CD14-positive monocyte (primary cell): ENCODE results near the gene NARF. TPM values are rescaled to one million over a fixed set of nuclear protein-coding genes. Genes with fewer than 3 reads are reported as not detected.
"Not testable (repeated sequence)": the region's sequence is repeated elsewhere in the genome, so short reads cannot be mapped to it uniquely, and the experiment has no call there.

Experiments used
- DNase-seq, 3 donors: peaks; one replicate each; pipeline ENCODE4 v3.0.0-alpha.2; 2011 to 2022
- H2AFZ ChIP-seq: 2 replicates; pipeline ENCODE4 v1.6.0; 2012; ENCODE audit warnings: mild to moderate bottlenecking, low read depth, low read length, inconsistent platforms; ENCODE audit not compliant: insufficient read depth, poor library complexity, severe bottlenecking
- H3K27ac ChIP-seq, 2 donors: 1 replicate in 1 of 2; 2 replicates in 1 of 2; pipeline ENCODE4 v1.5.1; 2012 to 2013; ENCODE audit warnings: low read length in 2 of 2, control low read depth in 1 of 2, inconsistent platforms in 1 of 2, low read depth in 1 of 2, mild to moderate bottlenecking in 1 of 2
- H3K27me3 ChIP-seq, 2 donors: one replicate each; pipeline versions ENCODE4 v1.6.0 to v1.6.1; 2011 to 2013; ENCODE audit warnings: low read length in 2 of 2; ENCODE audit not compliant: control insufficient read depth in 2 of 2, insufficient read depth in 2 of 2
- H3K36me3 ChIP-seq, 2 donors: replicated peaks in 1 of 2; 1 replicate in 1 of 2; 2 replicates in 1 of 2; pipeline versions ENCODE4 v1.5.1 to v1.6.1; 2012 to 2013; ENCODE audit warnings: low read length in 2 of 2, control low read depth in 1 of 2, inconsistent platforms in 1 of 2, mild to moderate bottlenecking in 1 of 2; ENCODE audit not compliant: insufficient read depth in 2 of 2, control insufficient read depth in 1 of 2
- H3K4me1 ChIP-seq, 2 donors: 1 replicate in 1 of 2; 2 replicates in 1 of 2; pipeline versions ENCODE4 v1.5.1 to v1.6.1; 2012 to 2013; ENCODE audit warnings: low read length in 2 of 2, control low read depth in 1 of 2, inconsistent platforms in 1 of 2, mild to moderate bottlenecking in 1 of 2, moderate library complexity in 1 of 2; ENCODE audit not compliant: insufficient read depth in 2 of 2, control insufficient read depth in 1 of 2
- H3K4me2 ChIP-seq: replicated peaks from 2 replicates; pipeline ENCODE3; 2012; ENCODE audit warnings: low read length, moderate library complexity, mild to moderate bottlenecking; ENCODE audit not compliant: poor library complexity, severe bottlenecking; ENCODE audit errors: extremely low read depth
- H3K4me3 ChIP-seq, 3 experiments: fragments of 200-600 bp in 1 of 3; sonication (generic) in 1 of 3; replicated peaks in 1 of 3; 1 replicate in 2 of 3; 2 replicates in 1 of 3; pipeline ENCODE4 v1.5.1; 2011 to 2013; ENCODE audit warnings: low read length in 3 of 3, mild to moderate bottlenecking in 3 of 3, control low read depth in 2 of 3, low read depth in 2 of 3, inconsistent platforms in 1 of 3, moderate library complexity in 1 of 3
- H3K79me2 ChIP-seq: 2 replicates; pipeline ENCODE4 v1.6.0; 2012; ENCODE audit warnings: mild to moderate bottlenecking, control low read depth, inconsistent platforms, low read length, moderate library complexity; ENCODE audit not compliant: insufficient read depth
- H3K9ac ChIP-seq: 2 replicates; pipeline ENCODE4 v1.6.0; 2017; ENCODE audit warnings: low read length, mild to moderate bottlenecking; ENCODE audit not compliant: insufficient read depth, poor library complexity, severe bottlenecking
- H3K9me3 ChIP-seq, 2 donors: replicated peaks in 1 of 2; 1 replicate in 1 of 2; 2 replicates in 1 of 2; pipeline versions ENCODE4 v1.5.1 to v1.6.1; 2012 to 2013; ENCODE audit warnings: low read length in 2 of 2, control low read depth in 1 of 2; ENCODE audit not compliant: control insufficient read depth in 1 of 2, insufficient read depth in 1 of 2
- H4K20me1 ChIP-seq: 2 replicates; pipeline ENCODE4 v1.6.0; 2012; ENCODE audit warnings: mild to moderate bottlenecking, low read length, control low read depth, moderate library complexity; ENCODE audit not compliant: insufficient read depth
- H3K27ac Mint-ChIP-seq, 7 donors: one replicate each; pipeline ENCODE4 v1.8.0; 2020; ENCODE audit warnings: mild to moderate bottlenecking in 7 of 7, mixed read lengths in 7 of 7, moderate library complexity in 6 of 7, inconsistent platforms in 2 of 7
- H3K27me3 Mint-ChIP-seq, 3 donors: one replicate each; pipeline ENCODE4 v1.8.0; 2021 to 2022; ENCODE audit warnings: low read depth in 3 of 3, mild to moderate bottlenecking in 3 of 3, mixed read lengths in 3 of 3, moderate library complexity in 3 of 3, inconsistent platforms in 1 of 3
- H3K36me3 Mint-ChIP-seq, 2 donors: one replicate each; pipeline ENCODE4 v1.8.0; 2020; ENCODE audit warnings: mixed read lengths in 2 of 2, inconsistent platforms in 1 of 2, mild to moderate bottlenecking in 1 of 2
- H3K4me1 Mint-ChIP-seq: one replicate; pipeline ENCODE4 v1.8.0; 2020; ENCODE audit warnings: mild to moderate bottlenecking, mixed read lengths
- H3K4me3 Mint-ChIP-seq, 2 donors: one replicate each; pipeline ENCODE4 v1.8.0; 2020; ENCODE audit warnings: mild to moderate bottlenecking in 2 of 2, mixed read lengths in 2 of 2, moderate library complexity in 1 of 2
- H3K9me3 Mint-ChIP-seq, 7 donors: one replicate each; pipeline ENCODE4 v1.8.0; 2020 to 2022; ENCODE audit warnings: mixed read lengths in 7 of 7, mild to moderate bottlenecking in 6 of 7, moderate library complexity in 6 of 7, inconsistent platforms in 2 of 7
- whole genome bisulfite sequencing: methylation state at CpG from one replicate; pipeline ENCODE4 v1.1.5; 2013; ENCODE audit warnings: missing lambda C conversion rate; ENCODE audit not compliant: insufficient coverage; 5-methylcytosine and 5-hydroxymethylcytosine counted together
- intact Hi-C, 2 donors: fragments of 100-400 bp; cut with micrococcal nuclease; formaldehyde crosslinking; loops; one replicate each; pipeline versions ENCODE4 v1.15.0 to v1.15.1; 2023
- polyA plus RNA-seq, 3 donors: library from polyadenylated mRNA; depleted of rRNA in 1 of 3; unstranded in 2 of 3; stranded (reverse) in 1 of 3; fragments of 300-500 nt in 2 of 3; fragments of >200 nt in 1 of 3; fragmentation: Illumina TruSeq in 2 of 3; gene quantifications; 1 replicate in 2 of 3; 2 replicates in 1 of 3; pipeline ENCODE4 v1.2.3, GENCODE V29; 2012 to 2021
- TF ChIP-seq, protein P1 (sequence below): fragments of 200-600 bp; IDR thresholded peaks from one replicate; pipeline ENCODE4 v1.8.0; 2022; ENCODE audit warnings: antibody characterized with exemption, mild to moderate bottlenecking

The NARF gene
- polyA plus RNA-seq, 3 donors: 91.2 to 101 (median 100) TPM

DNA sequence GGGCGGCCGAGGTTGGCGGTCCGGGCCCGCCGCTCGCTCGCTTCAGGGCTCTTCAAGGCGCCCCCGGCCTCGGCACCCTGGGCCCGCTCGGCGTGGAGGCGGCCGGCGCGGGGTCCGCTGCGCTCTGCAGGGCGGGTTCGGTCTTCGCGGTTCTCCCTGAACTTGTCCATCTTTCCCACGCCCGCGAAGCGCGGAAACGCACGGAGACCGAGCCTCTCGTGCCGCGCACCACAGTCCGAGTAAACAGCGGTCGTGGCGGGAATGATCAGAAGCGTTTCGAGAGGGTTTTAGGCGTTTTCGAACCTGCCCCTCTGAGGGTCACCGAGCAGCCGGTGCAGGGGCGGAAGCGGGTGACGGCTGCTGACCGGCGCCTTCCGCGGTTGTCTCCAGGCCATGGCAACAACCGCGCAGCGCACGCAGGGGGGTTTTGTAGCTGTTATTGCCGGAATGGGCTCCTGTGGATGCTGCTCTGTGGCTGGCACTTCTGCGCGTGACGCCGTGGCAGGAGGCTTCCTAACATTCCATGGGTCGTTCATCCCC lies 414 bp downstream of the NARF start:
- Mint-ChIP-seq H3K4me1 (peaks cover 27% of the 10 kb centered on the region), H3K27ac (peak overlapping the region; percentile 81 to 96 (median 89)), H3K36me3 (peaks cover 36 to 43% of the 10 kb centered on the region in 2 donors), H3K27me3 (peaks cover 0 to 1% (median 0%) of the 10 kb centered on the region in 3 donors), H3K9me3 (peaks cover 0 to 4% (median 2%) of the 10 kb centered on the region in 7 donors), H3K4me3 (peak overlapping the region; percentile 88 to 94)
- peaks cover 26% of the 10 kb centered on the region for H3K79me2 ChIP-seq
- H4K20me1 ChIP-seq: peaks cover 31% of the 10 kb centered on the region
- TF ChIP-seq, protein P1, sequence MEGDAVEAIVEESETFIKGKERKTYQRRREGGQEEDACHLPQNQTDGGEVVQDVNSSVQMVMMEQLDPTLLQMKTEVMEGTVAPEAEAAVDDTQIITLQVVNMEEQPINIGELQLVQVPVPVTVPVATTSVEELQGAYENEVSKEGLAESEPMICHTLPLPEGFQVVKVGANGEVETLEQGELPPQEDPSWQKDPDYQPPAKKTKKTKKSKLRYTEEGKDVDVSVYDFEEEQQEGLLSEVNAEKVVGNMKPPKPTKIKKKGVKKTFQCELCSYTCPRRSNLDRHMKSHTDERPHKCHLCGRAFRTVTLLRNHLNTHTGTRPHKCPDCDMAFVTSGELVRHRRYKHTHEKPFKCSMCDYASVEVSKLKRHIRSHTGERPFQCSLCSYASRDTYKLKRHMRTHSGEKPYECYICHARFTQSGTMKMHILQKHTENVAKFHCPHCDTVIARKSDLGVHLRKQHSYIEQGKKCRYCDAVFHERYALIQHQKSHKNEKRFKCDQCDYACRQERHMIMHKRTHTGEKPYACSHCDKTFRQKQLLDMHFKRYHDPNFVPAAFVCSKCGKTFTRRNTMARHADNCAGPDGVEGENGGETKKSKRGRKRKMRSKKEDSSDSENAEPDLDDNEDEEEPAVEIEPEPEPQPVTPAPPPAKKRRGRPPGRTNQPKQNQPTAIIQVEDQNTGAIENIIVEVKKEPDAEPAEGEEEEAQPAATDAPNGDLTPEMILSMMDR: no peak
- peaks cover 34 to 41% of the 10 kb centered on the region in 2 donors for H3K36me3 ChIP-seq
- H3K9me3 ChIP-seq: no peaks in the 10 kb centered on the region
- H3K4me3 ChIP-seq: peak overlapping the region; percentile 78 to 89 (median 86)
- peak overlapping the region; percentile 78 for H2AFZ ChIP-seq
- intact Hi-C loops: loop anchor here in 1 of 2 donors (1.0 to 10.0 kb wide), 4 partner anchors 9 to 424 kb away; partner anchors contain the start of genes CYBC1, DCXR, RAB40B and RAC3
- WGBS: under 1% methylated on average over 62 of the region's 62 CpGs
- H3K4me1 ChIP-seq: peaks cover 30 to 36% of the 10 kb centered on the region in 2 donors
- peak overlapping the region; percentile 99 for H3K9ac ChIP-seq
- H3K4me2 ChIP-seq: peak overlapping the region; percentile 96
- DNase-seq: peak; percentile 12 to 46 (median 33)
- peak overlapping the region in 1 of 2 donors; percentile 99 for H3K27ac ChIP-seq
- no peaks in the 10 kb centered on the region for H3K27me3 ChIP-seq

DNA sequence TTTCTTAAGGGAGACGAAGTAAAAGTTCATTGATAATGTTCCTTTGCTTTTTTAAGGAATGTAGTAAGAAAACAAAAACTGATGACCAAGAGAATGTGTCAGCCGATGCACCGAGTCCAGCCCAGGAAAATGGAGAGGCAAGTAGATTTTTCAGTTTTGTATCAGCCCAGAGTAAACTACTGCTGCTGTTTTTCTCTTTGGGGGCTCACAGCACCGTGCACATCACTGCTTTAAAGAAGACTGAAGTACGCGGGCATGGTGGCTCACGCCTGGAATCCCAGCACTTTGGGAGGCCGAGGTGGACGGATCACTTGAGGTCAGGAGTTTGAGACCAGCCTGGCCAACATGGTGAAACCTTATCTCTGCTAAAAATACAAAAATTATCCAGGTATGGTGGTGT lies 1.4 kb downstream of the NARF start:
- H4K20me1 ChIP-seq: peaks cover 36% of the 10 kb centered on the region
- H3K27ac Mint-ChIP-seq, H3K9ac ChIP-seq, H3K4me3 ChIP-seq, H3K27me3 Mint-ChIP-seq, H3K9me3 Mint-ChIP-seq, H3K27me3 ChIP-seq, H3K4me2 ChIP-seq, H3K9me3 ChIP-seq, H2AFZ ChIP-seq, H3K4me3 Mint-ChIP-seq, DNase-seq, H3K27ac ChIP-seq: not testable (repeated sequence)
- 98% methylated on average over 7 of the region's 9 CpGs for WGBS
- H3K36me3 Mint-ChIP-seq: peaks cover 46 to 51% of the 10 kb centered on the region in 2 donors
- intact Hi-C loops: loop anchor here in 1 of 2 donors (10.0 kb wide), 3 partner anchors 165 to 425 kb away; partner anchors contain the start of genes DCXR, RAB40B and RAC3
- H3K4me1 Mint-ChIP-seq: peaks cover 27% of the 10 kb centered on the region
- peaks cover 26% of the 10 kb centered on the region for H3K79me2 ChIP-seq
- H3K4me1 ChIP-seq: peaks cover 30 to 36% of the 10 kb centered on the region in 2 donors
- peaks cover 44 to 51% of the 10 kb centered on the region in 2 donors for H3K36me3 ChIP-seq
